ENCODE results near the gene DKK3.

DKK3 gene

GRCh38 chr11:12029738-12030363 is 21.4 kb upstream of the DKK3 start:
- no peak for DNase-seq

- DNase-seq = no peak
Observed at GRCh38 chr11:12029119-12029518, 20.7 kb upstream of the DKK3 start.

- DNase-seq = no peak
Observed at GRCh38 chr11:12028303-12028702, 19.9 kb upstream of the DKK3 start.

GRCh38 chr11:12026331-12027211 is 18.1 kb upstream of the DKK3 start:
- no peak for DNase-seq

GRCh38 chr11:12024254-12024926 is 16.0 kb upstream of the DKK3 start:
- DNase-seq = no peak

GRCh38 chr11:12023015-12023414 is 14.6 kb upstream of the DKK3 start:
- DNase-seq = no peak

- DNase-seq = no peak
Observed at GRCh38 chr11:12020546-12020945, 12.1 kb upstream of the DKK3 start.

- no peak for DNase-seq
Observed at GRCh38 chr11:12019866-12020416, 11.5 kb upstream of the DKK3 start.

GRCh38 chr11:12019337-12019736 is 10.9 kb upstream of the DKK3 start:
- DNase-seq = no peak

GRCh38 chr11:12017865-12018453 is 9.5 kb upstream of the DKK3 start:
- DNase-seq = no peak

GRCh38 chr11:12017243-12017678 is 8.8 kb upstream of the DKK3 start:
- no peak for DNase-seq

- no peak for DNase-seq
Observed at GRCh38 chr11:12016246-12016645, 7.8 kb upstream of the DKK3 start.

- DNase-seq = no peak
Observed at GRCh38 chr11:12015486-12015885, 7.1 kb upstream of the DKK3 start.

- DNase-seq = no peak
Observed at GRCh38 chr11:12013781-12014180, 5.4 kb upstream of the DKK3 start.

GRCh38 chr11:12009617-12010321 is 1.3 kb upstream of the DKK3 start:
- no peak for DNase-seq

GRCh38 chr11:12008790-12009616 is 577 bp upstream of the DKK3 start:
- no peak for DNase-seq

GRCh38 chr11:12007230-12007593 is 1.2 kb downstream of the DKK3 start:
- DNase-seq = no peak

- no peak for DNase-seq
Observed at GRCh38 chr11:12006552-12007229, 1.7 kb downstream of the DKK3 start.

- no peak for DNase-seq
Observed at GRCh38 chr11:12005476-12005875, 3.0 kb downstream of the DKK3 start.

- DNase-seq = no peak
Observed at GRCh38 chr11:12005061-12005460, 3.4 kb downstream of the DKK3 start.

- no peak for DNase-seq
Observed at GRCh38 chr11:12003815-12004214, 4.6 kb downstream of the DKK3 start.

All from stimulated activated CD4-positive, alpha-beta T cell treated with anti-CD3 and anti-CD28 coated beads, Interleukin-4, amount 100 ng/mL, for 24 hours (primary cell).